ENCODE measurements around the gene MICU1. TPM values are rescaled to one million over a fixed set of nuclear protein-coding genes. Genes with fewer than 3 reads are reported as not detected.

MICU1 gene
- total RNA-seq, 1 experiment from 2014 or later = 89.4 TPM

DNA sequence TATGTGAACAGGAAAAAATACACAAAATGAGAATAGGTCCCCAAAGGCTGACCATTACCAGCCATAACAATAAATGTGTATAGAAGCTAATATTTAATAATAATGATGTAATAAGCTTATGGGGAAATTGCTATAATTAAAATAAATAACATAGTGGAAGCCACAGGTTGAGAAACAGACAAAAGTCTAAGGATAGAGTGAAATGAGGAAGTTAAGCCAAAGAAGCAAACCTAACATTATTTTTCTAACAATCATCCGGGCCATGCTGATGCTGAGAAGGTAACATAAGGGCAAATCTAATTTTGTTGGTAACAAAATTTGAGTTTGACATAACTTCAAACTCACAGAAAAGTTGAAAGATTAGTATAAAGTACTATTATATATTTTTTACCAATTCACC, 115.9 kb downstream of the MICU1 start:
- Mint-ChIP-seq H3K4me3 (ENCODE audit: low read depth, unreplicated experiment) (no peak overlapping the region), H3K9me3 (ENCODE audit: low read depth, unreplicated experiment) (no peaks in the 10 kb centered on the region), H3K36me3 (ENCODE audit: insufficient read depth, unreplicated experiment) (no peaks in the 10 kb centered on the region), H3K27me3 (ENCODE audit: unreplicated experiment) (no peaks in the 10 kb centered on the region), H3K27ac (ENCODE audit: unreplicated experiment) (no peak overlapping the region), H3K4me1 (ENCODE audit: low read depth, unreplicated experiment) (no peaks in the 10 kb centered on the region)
- no peak for TF ChIP-seq CTCF (IDR thresholded peaks at IDR 0.05; ENCODE audit: unreplicated experiment)
- intact Hi-C loops (cut with micrococcal nuclease; ENCODE audit: unreplicated experiment) = no loop called here
- no TSS peak for BruUV-seq (replicated peaks)
- CTCF ChIA-PET = no interaction called here
- no peak for DNase-seq

DNA sequence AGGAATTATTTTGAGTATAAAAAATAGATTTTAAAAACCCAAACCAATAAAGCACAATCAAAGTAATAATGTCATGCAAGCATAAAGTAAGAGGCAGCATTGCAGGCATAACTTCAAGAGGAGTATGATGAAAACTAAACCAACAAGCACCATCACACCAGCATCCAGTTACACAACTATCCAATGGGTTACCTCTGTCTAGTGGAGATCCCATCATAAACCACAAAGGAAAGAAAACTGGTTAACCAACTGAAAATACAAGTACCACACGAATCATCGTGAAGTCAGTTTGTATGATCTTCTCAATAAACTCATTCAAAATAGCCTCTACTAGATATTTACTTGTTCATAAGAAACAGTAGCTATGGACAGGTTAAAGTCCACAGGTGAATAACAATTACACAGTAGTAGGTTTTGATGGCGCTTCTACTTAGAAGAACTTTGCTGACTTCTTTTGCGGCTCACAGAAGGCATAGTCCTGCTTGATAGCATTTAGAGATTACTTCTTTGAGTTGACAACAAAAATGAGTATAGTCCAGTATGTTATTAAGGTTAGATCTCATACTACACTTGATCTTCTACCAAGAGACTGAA, 116.6 kb downstream of the MICU1 start:
- DNase-seq = no peak
- no peak overlapping the region for H3K27ac Mint-ChIP-seq (ENCODE audit: unreplicated experiment)
- CTCF ChIA-PET = interaction anchor here (0.6 kb wide), 1 partner anchor 62 kb away, joined by 5 read pairs; no protein-coding TSS in a partner anchor
- H3K9me3 Mint-ChIP-seq (ENCODE audit: low read depth, unreplicated experiment) = peaks cover 3% of the 10 kb centered on the region
- no peaks in the 10 kb centered on the region for H3K27me3 Mint-ChIP-seq (ENCODE audit: unreplicated experiment)
- no TSS peak for BruUV-seq (replicated peaks)
- no peaks in the 10 kb centered on the region for H3K36me3 Mint-ChIP-seq (ENCODE audit: insufficient read depth, unreplicated experiment)
- no peak for TF ChIP-seq CTCF (IDR thresholded peaks at IDR 0.05; ENCODE audit: unreplicated experiment)
- no peak overlapping the region for H3K4me3 Mint-ChIP-seq (ENCODE audit: low read depth, unreplicated experiment)
- intact Hi-C loops (cut with micrococcal nuclease; ENCODE audit: unreplicated experiment) = no loop called here
- H3K4me1 Mint-ChIP-seq (ENCODE audit: low read depth, unreplicated experiment) = no peaks in the 10 kb centered on the region

DNA sequence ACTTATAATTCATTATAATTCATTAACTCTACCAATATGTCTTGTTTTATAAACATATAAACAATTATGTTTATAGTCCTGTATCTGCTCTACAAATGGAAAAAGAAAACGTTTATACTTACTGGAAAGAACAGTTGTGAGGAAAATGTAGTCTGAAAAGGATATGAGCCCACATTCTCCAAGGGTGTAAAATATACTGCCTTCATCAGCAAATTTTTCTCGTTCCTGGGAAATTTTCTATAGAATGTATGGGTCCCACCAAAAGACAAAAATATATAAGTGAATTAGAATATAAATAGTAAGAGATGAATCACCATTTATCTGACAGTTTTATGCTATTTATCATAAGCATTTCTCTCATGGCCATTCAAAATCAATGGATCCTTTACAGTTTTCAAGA, 117.8 kb downstream of the MICU1 start:
- Mint-ChIP-seq H3K9me3 (ENCODE audit: low read depth, unreplicated experiment) (peaks cover 3% of the 10 kb centered on the region), H3K4me3 (ENCODE audit: low read depth, unreplicated experiment) (no peak overlapping the region), H3K27ac (ENCODE audit: unreplicated experiment) (no peak overlapping the region), H3K36me3 (ENCODE audit: insufficient read depth, unreplicated experiment) (no peaks in the 10 kb centered on the region), H3K27me3 (ENCODE audit: unreplicated experiment) (no peaks in the 10 kb centered on the region), H3K4me1 (ENCODE audit: low read depth, unreplicated experiment) (no peaks in the 10 kb centered on the region)
- no TSS peak for BruUV-seq (replicated peaks)
- no peak for TF ChIP-seq CTCF (IDR thresholded peaks at IDR 0.05; ENCODE audit: unreplicated experiment)
- intact Hi-C loops (cut with micrococcal nuclease; ENCODE audit: unreplicated experiment) = no loop called here
- CTCF ChIA-PET = no interaction called here
- DNase-seq = no peak

- DNase-seq = no peak
- H3K4me1 Mint-ChIP-seq (ENCODE audit: low read depth, unreplicated experiment) = no peaks in the 10 kb centered on the region
- no peaks in the 10 kb centered on the region for H3K27me3 Mint-ChIP-seq (ENCODE audit: unreplicated experiment)
- H3K9me3 Mint-ChIP-seq (ENCODE audit: low read depth, unreplicated experiment) = peaks cover 3% of the 10 kb centered on the region
- no TSS peak for BruUV-seq (replicated peaks)
- H3K27ac Mint-ChIP-seq (ENCODE audit: unreplicated experiment) = no peak overlapping the region
- H3K4me3 Mint-ChIP-seq (ENCODE audit: low read depth, unreplicated experiment) = no peak overlapping the region
- intact Hi-C loops (cut with micrococcal nuclease; ENCODE audit: unreplicated experiment) = no loop called here
- CTCF ChIA-PET = interaction anchor here (0.7 to 0.9 kb wide), 2 partner anchors 17 to 711 kb away, joined by 4 read pairs; no protein-coding TSS in a partner anchor
- no peak for TF ChIP-seq CTCF (IDR thresholded peaks at IDR 0.05; ENCODE audit: unreplicated experiment)
- H3K36me3 Mint-ChIP-seq (ENCODE audit: insufficient read depth, unreplicated experiment) = no peaks in the 10 kb centered on the region
Observed at GRCh38 chr10:72506474-72506873, 119.4 kb downstream of the MICU1 start.

All from Calu3 (cell line).